ENCODE data around the gene RAPGEF2. TPM values are rescaled to one million over a fixed set of nuclear protein-coding genes. Genes with fewer than 3 reads are reported as not detected.

The RAPGEF2 gene
- total and polyA plus RNA-seq, 2 experiments from 2014 or later: 8.4 to 79.3 TPM

- TF ChIP-seq, protein P1, sequence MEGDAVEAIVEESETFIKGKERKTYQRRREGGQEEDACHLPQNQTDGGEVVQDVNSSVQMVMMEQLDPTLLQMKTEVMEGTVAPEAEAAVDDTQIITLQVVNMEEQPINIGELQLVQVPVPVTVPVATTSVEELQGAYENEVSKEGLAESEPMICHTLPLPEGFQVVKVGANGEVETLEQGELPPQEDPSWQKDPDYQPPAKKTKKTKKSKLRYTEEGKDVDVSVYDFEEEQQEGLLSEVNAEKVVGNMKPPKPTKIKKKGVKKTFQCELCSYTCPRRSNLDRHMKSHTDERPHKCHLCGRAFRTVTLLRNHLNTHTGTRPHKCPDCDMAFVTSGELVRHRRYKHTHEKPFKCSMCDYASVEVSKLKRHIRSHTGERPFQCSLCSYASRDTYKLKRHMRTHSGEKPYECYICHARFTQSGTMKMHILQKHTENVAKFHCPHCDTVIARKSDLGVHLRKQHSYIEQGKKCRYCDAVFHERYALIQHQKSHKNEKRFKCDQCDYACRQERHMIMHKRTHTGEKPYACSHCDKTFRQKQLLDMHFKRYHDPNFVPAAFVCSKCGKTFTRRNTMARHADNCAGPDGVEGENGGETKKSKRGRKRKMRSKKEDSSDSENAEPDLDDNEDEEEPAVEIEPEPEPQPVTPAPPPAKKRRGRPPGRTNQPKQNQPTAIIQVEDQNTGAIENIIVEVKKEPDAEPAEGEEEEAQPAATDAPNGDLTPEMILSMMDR (IDR thresholded peaks at IDR 0.05; ENCODE audit: poor library complexity): no peak
- no peak for TF ChIP-seq EZH2phosphoT487 (IDR thresholded peaks at IDR 0.05; ENCODE audit: low read depth, severe bottlenecking, unreplicated experiment)
- no peak for TF ChIP-seq EZH2 (IDR thresholded peaks at IDR 0.05; ENCODE audit: borderline replicate concordance)
- WGBS (ENCODE audit: low lambda C conversion rate, missing lambda C conversion rate): 73% methylated on average over 4 of the region's 4 CpGs
- no peaks in the 10 kb centered on the region for H3K9me2 ChIP-seq (replicated peaks; ENCODE audit: insufficient read depth)
- H3K79me2 ChIP-seq: peaks cover 92% of the 10 kb centered on the region
- H3K27ac ChIP-seq: peak overlapping the region; percentile 42
- H3K36me3 ChIP-seq (replicated peaks; ENCODE audit: insufficient read depth, low read depth): no peaks in the 10 kb centered on the region
- no peaks in the 10 kb centered on the region for H3K9me3 ChIP-seq (ENCODE audit: low read depth)
- H4K20me1 ChIP-seq (ENCODE audit: insufficient read depth, poor library complexity, severe bottlenecking): peaks cover 48% of the 10 kb centered on the region
- H3K4me1 ChIP-seq (ENCODE audit: insufficient read depth): peaks cover 12% of the 10 kb centered on the region
- no peak overlapping the region for H3K4me3 ChIP-seq
- no peak overlapping the region for H2AFZ ChIP-seq
- H3K27me3 ChIP-seq: no peaks in the 10 kb centered on the region
- peak overlapping the region; percentile 79 for H3K4me2 ChIP-seq
- no peak for DNase-seq (ENCODE audit: low spot score)
Measured at GRCh38 chr4:159175989-159176375, 73.1 kb downstream of the RAPGEF2 start.

- peaks cover 12% of the 10 kb centered on the region for H3K4me1 ChIP-seq (ENCODE audit: insufficient read depth)
- no peak overlapping the region for H2AFZ ChIP-seq
- no peaks in the 10 kb centered on the region for H3K36me3 ChIP-seq (replicated peaks; ENCODE audit: insufficient read depth, low read depth)
- no peak for DNase-seq (ENCODE audit: low spot score)
- no peaks in the 10 kb centered on the region for H3K27me3 ChIP-seq
- no peaks in the 10 kb centered on the region for H3K9me3 ChIP-seq (ENCODE audit: low read depth)
- TF ChIP-seq EZH2 (IDR thresholded peaks at IDR 0.05; ENCODE audit: borderline replicate concordance) (no peak), EZH2phosphoT487 (IDR thresholded peaks at IDR 0.05; ENCODE audit: low read depth, severe bottlenecking, unreplicated experiment) (no peak)
- TF ChIP-seq, protein P1 (IDR thresholded peaks at IDR 0.05; ENCODE audit: poor library complexity): no peak
- H3K4me3 ChIP-seq: no peak overlapping the region
- H4K20me1 ChIP-seq (ENCODE audit: insufficient read depth, poor library complexity, severe bottlenecking): peaks cover 47% of the 10 kb centered on the region
- H3K9me2 ChIP-seq (replicated peaks; ENCODE audit: insufficient read depth): no peaks in the 10 kb centered on the region
- WGBS (ENCODE audit: low lambda C conversion rate, missing lambda C conversion rate): 82% methylated on average over 5 of the region's 5 CpGs
- H3K27ac ChIP-seq: no peak overlapping the region
- no peak overlapping the region for H3K4me2 ChIP-seq
- H3K79me2 ChIP-seq: peaks cover 92% of the 10 kb centered on the region
Measured at GRCh38 chr4:159177265-159178150, 74.6 kb downstream of the RAPGEF2 start.

DNA sequence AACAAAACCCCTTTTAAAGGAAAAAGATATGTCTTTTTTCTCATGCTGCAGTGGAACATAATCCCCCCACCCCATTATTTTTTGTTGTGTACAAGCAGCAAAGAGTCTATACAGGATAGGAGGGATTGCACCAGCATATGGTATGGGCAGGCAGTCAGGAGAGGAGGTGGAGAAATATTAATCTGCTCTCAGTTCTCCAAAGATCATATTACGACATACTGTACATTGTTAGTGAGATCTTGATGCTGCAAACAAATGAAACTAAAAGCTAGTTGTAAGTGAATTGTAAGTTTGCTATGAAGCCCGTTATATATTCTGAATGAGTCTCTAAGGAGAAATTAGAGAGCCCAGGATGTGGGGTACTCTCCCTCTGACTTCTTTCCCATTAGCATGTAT lies 75.3 kb downstream of the RAPGEF2 start:
- no peaks in the 10 kb centered on the region for H3K36me3 ChIP-seq (replicated peaks; ENCODE audit: insufficient read depth, low read depth)
- peaks cover 47% of the 10 kb centered on the region for H4K20me1 ChIP-seq (ENCODE audit: insufficient read depth, poor library complexity, severe bottlenecking)
- WGBS (ENCODE audit: low lambda C conversion rate, missing lambda C conversion rate): 89% methylated on average over 2 of the region's 2 CpGs
- H3K4me1 ChIP-seq (ENCODE audit: insufficient read depth): peaks cover 12% of the 10 kb centered on the region
- TF ChIP-seq EZH2phosphoT487 (IDR thresholded peaks at IDR 0.05; ENCODE audit: low read depth, severe bottlenecking, unreplicated experiment): no peak
- no peak for TF ChIP-seq EZH2 (IDR thresholded peaks at IDR 0.05; ENCODE audit: borderline replicate concordance)
- TF ChIP-seq, protein P1 (IDR thresholded peaks at IDR 0.05; ENCODE audit: poor library complexity): no peak
- H3K4me2 ChIP-seq: no peak overlapping the region
- H3K27me3 ChIP-seq: no peaks in the 10 kb centered on the region
- no peaks in the 10 kb centered on the region for H3K9me2 ChIP-seq (replicated peaks; ENCODE audit: insufficient read depth)
- no peak overlapping the region for H2AFZ ChIP-seq
- peaks cover 92% of the 10 kb centered on the region for H3K79me2 ChIP-seq
- H3K4me3 ChIP-seq: no peak overlapping the region
- no peak for DNase-seq (ENCODE audit: low spot score)
- no peak overlapping the region for H3K27ac ChIP-seq
- H3K9me3 ChIP-seq (ENCODE audit: low read depth): no peaks in the 10 kb centered on the region

Data from hepatocyte (in vitro differentiated cells).